HepG2 (cell line): Measurements from ENCODE around the gene SLC38A8.

ENCODE experiments used
- DNMT1 ChIP-seq: sonication (generic); formaldehyde crosslinking; IDR thresholded peaks from 2 replicates; pipeline ENCODE4 v1.5.1; 2020; ENCODE audit warnings: mild to moderate bottlenecking, missing genetic modification reagents
- EEA1 ChIP-seq: sonication (generic); formaldehyde crosslinking; IDR thresholded peaks from 2 replicates; pipeline ENCODE4 v1.5.1; 2020; ENCODE audit warnings: mild to moderate bottlenecking, missing genetic modification reagents, borderline replicate concordance
- NPAS2 ChIP-seq: sonication (generic); formaldehyde crosslinking; IDR thresholded peaks from 2 replicates; pipeline ENCODE4 v1.8.0; 2022; ENCODE audit warnings: mild to moderate bottlenecking, missing genetic modification reagents, borderline replicate concordance
- ZBTB10 ChIP-seq: sonication (generic); formaldehyde crosslinking; IDR thresholded peaks from 2 replicates; pipeline ENCODE4 v1.4.0; 2020; ENCODE audit warnings: missing genetic modification reagents, borderline replicate concordance
- ZNF83 ChIP-seq: sonication (generic); formaldehyde crosslinking; IDR thresholded peaks from 2 replicates; pipeline ENCODE4 v1.4.0; 2020; ENCODE audit warnings: missing genetic modification reagents, mild to moderate bottlenecking, borderline replicate concordance

GRCh38 chr16:84007520-84007919 lies 35.1 kb downstream of the SLC38A8 start:
- TF ChIP-seq ZNF83 (CRISPR knock-in tag) (no peak), ZBTB10 (no peak), EEA1 (CRISPR knock-in tag) (no peak), DNMT1 (CRISPR knock-in tag) (no peak), NPAS2 (CRISPR knock-in tag) (no peak)
